Activated CD8-positive, alpha-beta memory T cell treated with anti-CD3 and anti-CD28 coated beads, Interleukin-2, amount 10 ng/mL, durations not matched to agents 7 days and 5 days (primary cell): ENCODE measurements around the gene SFN. TPM values are rescaled to one million over a fixed set of nuclear protein-coding genes. Genes with fewer than 3 reads are reported as not detected.

Experiments
- ATAC-seq: fragments of 150-1000 bp; cut with Tn5 transposase; one replicate; pipeline ENCODE4 v1.10.0; 2021; ENCODE audit warnings: moderate library complexity
- CTCF ChIA-PET: fragments of 350-600 bp; sonication (Branson Sonifier 250); formaldehyde crosslinking; loops from one replicate; lab custom pipeline; 2021; ENCODE audit warnings: antibody characterized with exemption; lab: Charles Lee
- DNase-seq: peaks from one replicate; pipeline ENCODE4 v3.0.0-alpha.2; 2020
- H3K27ac Mint-ChIP-seq: one replicate; pipeline ENCODE4 v1.8.0; 2021; ENCODE audit warnings: mild to moderate bottlenecking, mixed read lengths
- H3K27me3 Mint-ChIP-seq: one replicate; pipeline ENCODE4 v1.8.0; 2021; ENCODE audit warnings: mixed read lengths
- H3K36me3 Mint-ChIP-seq: one replicate; pipeline ENCODE4 v1.8.0; 2021; ENCODE audit warnings: mild to moderate bottlenecking, mixed read lengths
- H3K4me1 Mint-ChIP-seq: one replicate; pipeline ENCODE4 v1.8.0; 2021; ENCODE audit warnings: mixed read lengths
- H3K4me3 Mint-ChIP-seq: one replicate; pipeline ENCODE4 v1.8.0; 2021; ENCODE audit warnings: mild to moderate bottlenecking, moderate library complexity, mixed read lengths
- H3K9me3 Mint-ChIP-seq: one replicate; pipeline ENCODE4 v1.8.0; 2022; ENCODE audit warnings: low read depth, mixed read lengths
- total RNA-seq, 2 experiments: library from RNA; stranded (reverse); gene quantifications; one replicate each; pipeline ENCODE4 v1.2.3, GENCODE V29; 2021

Gene SFN
- under 1 TPM in 1 of 2 experiments, not detected in 1; 0.73 TPM for total RNA-seq

GRCh38 chr1:26862781-26863684 is at the start of gene SFN:
SFN (plus strand) TSS chr1:26863149; CDS start chr1:26863213, 64 bp downstream.
- no peaks in the 10 kb centered on the region for H3K9me3 Mint-ChIP-seq
- H3K27ac Mint-ChIP-seq: peak within 1 kb of the TSS; percentile 87
- peaks cover 29% of the 10 kb centered on the region for H3K4me1 Mint-ChIP-seq
- CTCF ChIA-PET: interaction anchor here (0.8 to 3.1 kb wide), 11 partner anchors 12 to 260 kb away, joined by 3 to 23 read pairs (median 4); no protein-coding TSS in a partner anchor
- peak; percentile 71 for DNase-seq
- H3K27me3 Mint-ChIP-seq: no peaks in the 10 kb centered on the region
- peak within 1 kb of the TSS; percentile 84 for H3K4me3 Mint-ChIP-seq
- ATAC-seq: no peak
- no peaks in the 10 kb centered on the region for H3K36me3 Mint-ChIP-seq

GRCh38 chr1:26814377-26814776 is 48.6 kb upstream of the SFN start:
- H3K4me3 Mint-ChIP-seq: no peak overlapping the region
- DNase-seq: no peak
- CTCF ChIA-PET: interaction anchor here (1.1 kb wide), 1 partner anchor 15 kb away, joined by 3 read pairs; no protein-coding TSS in a partner anchor
- H3K36me3 Mint-ChIP-seq: no peaks in the 10 kb centered on the region
- peaks cover 26% of the 10 kb centered on the region for H3K4me1 Mint-ChIP-seq
- no peaks in the 10 kb centered on the region for H3K9me3 Mint-ChIP-seq
- no peak overlapping the region for H3K27ac Mint-ChIP-seq
- ATAC-seq: no peak
- no peaks in the 10 kb centered on the region for H3K27me3 Mint-ChIP-seq

GRCh38 chr1:26814893-26815292 is 48.1 kb upstream of the SFN start:
- no peaks in the 10 kb centered on the region for H3K27me3 Mint-ChIP-seq
- H3K4me3 Mint-ChIP-seq: no peak overlapping the region
- H3K27ac Mint-ChIP-seq: no peak overlapping the region
- CTCF ChIA-PET: interaction anchor here (1.1 to 1.4 kb wide), 2 partner anchors 15 to 18 kb away, joined by 3 to 5 read pairs; no protein-coding TSS in a partner anchor
- DNase-seq: no peak
- no peaks in the 10 kb centered on the region for H3K36me3 Mint-ChIP-seq
- no peaks in the 10 kb centered on the region for H3K9me3 Mint-ChIP-seq
- no peak for ATAC-seq
- H3K4me1 Mint-ChIP-seq: peaks cover 26% of the 10 kb centered on the region

- DNase-seq: peak; percentile 64
- H3K4me3 Mint-ChIP-seq: peak overlapping the region; percentile 70
Observed at GRCh38 chr1:26820784-26821269, 42.1 kb upstream of the SFN start.

GRCh38 chr1:26822737-26823395 is 40.1 kb upstream of the SFN start:
- H3K4me1 Mint-ChIP-seq: peaks cover 33% of the 10 kb centered on the region
- peaks cover 2% of the 10 kb centered on the region for H3K36me3 Mint-ChIP-seq
- ATAC-seq: no peak
- H3K27ac Mint-ChIP-seq: no peak overlapping the region
- H3K4me3 Mint-ChIP-seq: no peak overlapping the region
- CTCF ChIA-PET: interaction anchor here (0.5 to 8.1 kb wide), 10 partner anchors 10 to 224 kb away, joined by 3 to 108 read pairs (median 4); no protein-coding TSS in a partner anchor
- no peak for DNase-seq
- H3K9me3 Mint-ChIP-seq: no peaks in the 10 kb centered on the region
- H3K27me3 Mint-ChIP-seq: no peaks in the 10 kb centered on the region

More at GRCh38 chr1:26820784-26821269, 42.1 kb upstream of the SFN start:
- peak; percentile 94 for ATAC-seq
- H3K27me3 Mint-ChIP-seq: no peaks in the 10 kb centered on the region
- no peaks in the 10 kb centered on the region for H3K36me3 Mint-ChIP-seq
- CTCF ChIA-PET: interaction anchor here (0.8 to 8.1 kb wide), 22 partner anchors 9 to 298 kb away, joined by 3 to 108 read pairs (median 5); partner anchors contain the start of genes GPN2 and PIGV
- H3K4me1 Mint-ChIP-seq: peaks cover 23% of the 10 kb centered on the region
- peak overlapping the region; percentile 82 for H3K27ac Mint-ChIP-seq
- no peaks in the 10 kb centered on the region for H3K9me3 Mint-ChIP-seq

- CTCF ChIA-PET: interaction anchor here (0.8 to 8.1 kb wide), 8 partner anchors 10 to 222 kb away, joined by 3 to 108 read pairs (median 6); partner anchors contain the start of genes GPN2 and PIGV
- Mint-ChIP-seq H3K36me3 (peaks cover 8% of the 10 kb centered on the region), H3K27me3 (no peaks in the 10 kb centered on the region), H3K9me3 (no peaks in the 10 kb centered on the region), H3K4me1 (peaks cover 51% of the 10 kb centered on the region), H3K27ac (no peak overlapping the region), H3K4me3 (no peak overlapping the region)
- no peak for ATAC-seq
- DNase-seq: no peak
Observed at GRCh38 chr1:26824731-26825130, 38.2 kb upstream of the SFN start.

GRCh38 chr1:26826261-26827105 is 36.5 kb upstream of the SFN start, which contains the start of gene ZDHHC18:
ZDHHC18 (plus strand) TSS chr1:26826688; CDS start chr1:26826805, 117 bp downstream.
- peaks cover 12% of the 10 kb centered on the region for H3K36me3 Mint-ChIP-seq
- peaks cover 52% of the 10 kb centered on the region for H3K4me1 Mint-ChIP-seq
- no peaks in the 10 kb centered on the region for H3K9me3 Mint-ChIP-seq
- peak within 1 kb of the TSS; percentile 90 for H3K4me3 Mint-ChIP-seq
- no peaks in the 10 kb centered on the region for H3K27me3 Mint-ChIP-seq
- DNase-seq (peak; percentile 70), ATAC-seq (peak; percentile 93)
- CTCF ChIA-PET: interaction anchor here (0.6 to 8.1 kb wide), 6 partner anchors 8 to 63 kb away, joined by 3 to 108 read pairs (median 8); partner anchors contain the start of gene GPN2
- peak within 1 kb of the TSS; percentile 85 for H3K27ac Mint-ChIP-seq

- Mint-ChIP-seq H3K36me3 (peaks cover 12% of the 10 kb centered on the region), H3K4me3 (peak overlapping the region; percentile 90), H3K27me3 (no peaks in the 10 kb centered on the region), H3K4me1 (peaks cover 58% of the 10 kb centered on the region), H3K9me3 (no peaks in the 10 kb centered on the region), H3K27ac (peak overlapping the region; percentile 83)
- CTCF ChIA-PET: interaction anchor here (3.7 kb wide), 1 partner anchor 38 kb away, joined by 23 read pairs; the partner anchor contains the start of gene PIGV
- no peak for ATAC-seq
- no peak for DNase-seq
Observed at GRCh38 chr1:26827106-26827604, 35.8 kb upstream of the SFN start.

- Mint-ChIP-seq H3K36me3 (peaks cover 12% of the 10 kb centered on the region), H3K4me1 (peaks cover 63% of the 10 kb centered on the region), H3K27me3 (no peaks in the 10 kb centered on the region), H3K9me3 (no peaks in the 10 kb centered on the region), H3K4me3 (peak overlapping the region; percentile 90), H3K27ac (peak overlapping the region; percentile 83)
- ATAC-seq (no peak), DNase-seq (no peak)
- CTCF ChIA-PET: interaction anchor here (0.6 to 3.7 kb wide), 4 partner anchors 17 to 505 kb away, joined by 3 to 23 read pairs (median 15); partner anchors contain the start of gene PIGV
Observed at GRCh38 chr1:26827663-26828062, 35.3 kb upstream of the SFN start.

- Mint-ChIP-seq H3K36me3 (peaks cover 16% of the 10 kb centered on the region), H3K27ac (peak overlapping the region; percentile 75), H3K4me1 (peaks cover 68% of the 10 kb centered on the region), H3K27me3 (no peaks in the 10 kb centered on the region), H3K9me3 (no peaks in the 10 kb centered on the region), H3K4me3 (peak overlapping the region; percentile 90)
- DNase-seq (no peak), ATAC-seq (no peak)
- CTCF ChIA-PET: interaction anchor here (0.6 to 3.7 kb wide), 7 partner anchors 8 to 506 kb away, joined by 3 to 23 read pairs (median 7); partner anchors contain the start of gene PIGV
Observed at GRCh38 chr1:26828411-26828991, 34.4 kb upstream of the SFN start.

GRCh38 chr1:26829184-26829911 is 33.6 kb upstream of the SFN start:
- H3K4me3 Mint-ChIP-seq: peak overlapping the region; percentile 90
- peaks cover 23% of the 10 kb centered on the region for H3K36me3 Mint-ChIP-seq
- H3K27ac Mint-ChIP-seq: peak overlapping the region; percentile 75
- H3K9me3 Mint-ChIP-seq: no peaks in the 10 kb centered on the region
- H3K27me3 Mint-ChIP-seq: no peaks in the 10 kb centered on the region
- no peak for DNase-seq
- no peak for ATAC-seq
- CTCF ChIA-PET: interaction anchor here (1.0 to 6.9 kb wide), 7 partner anchors 9 to 227 kb away, joined by 3 to 59 read pairs (median 14); partner anchors contain the start of gene PIGV
- peaks cover 77% of the 10 kb centered on the region for H3K4me1 Mint-ChIP-seq
